WTC11 (cell line): ENCODE results near the gene C2CD5.

ENCODE experiments used
- ATF1 ChIP-seq: sonication (generic); formaldehyde crosslinking; IDR thresholded peaks from 2 replicates; pipeline ENCODE4 v1.8.1; 2023; ENCODE audit warnings: mild to moderate bottlenecking, moderate library complexity, missing genetic modification reagents
- ESRRA ChIP-seq: sonication (generic); formaldehyde crosslinking; IDR thresholded peaks from 2 replicates; pipeline ENCODE4 v1.8.1; 2022; ENCODE audit warnings: mild to moderate bottlenecking, missing genetic modification reagents, borderline replicate concordance
- HMGA2 ChIP-seq: fragments of 250-450 bp; sonication (Bioruptor Pico); IDR thresholded peaks from 2 replicates; pipeline ENCODE4 v1.4.0; 2021; ENCODE audit warnings: mild to moderate bottlenecking, moderate library complexity
- SMAD3 ChIP-seq: sonication (generic); formaldehyde crosslinking; IDR thresholded peaks from 2 replicates; pipeline ENCODE4 v1.8.0; 2022; ENCODE audit warnings: missing genetic modification reagents, mild to moderate bottlenecking, borderline replicate concordance
- TCF7 ChIP-seq: sonication (generic); formaldehyde crosslinking; IDR thresholded peaks from 2 replicates; pipeline ENCODE4 v1.8.0; 2022; ENCODE audit warnings: mild to moderate bottlenecking, low read depth, missing genetic modification reagents, moderate library complexity
- TF ChIP-seq, protein P1 (sequence below): fragments of 200-600 bp; IDR thresholded peaks from 2 replicates; pipeline ENCODE4 v1.8.0; 2022; ENCODE audit warnings: antibody characterized with exemption
- TF ChIP-seq, protein P2 (sequence below): sonication (generic); formaldehyde crosslinking; conservative IDR thresholded peaks from 2 replicates; pipeline ENCODE4 v1.8.1; 2023; ENCODE audit warnings: mild to moderate bottlenecking, low read depth, missing genetic modification reagents, moderate library complexity
- TF ChIP-seq, protein P3 (sequence below): sonication (generic); formaldehyde crosslinking; IDR thresholded peaks from 2 replicates; pipeline ENCODE4 v1.8.0; 2022; ENCODE audit warnings: mild to moderate bottlenecking, missing genetic modification reagents
- TF ChIP-seq, protein P4 (sequence below): sonication (generic); formaldehyde crosslinking; IDR thresholded peaks from 2 replicates; pipeline ENCODE4 v1.8.1; 2023; ENCODE audit warnings: mild to moderate bottlenecking, missing genetic modification reagents, moderate library complexity
- TF ChIP-seq, protein P5 (sequence below): sonication (generic); formaldehyde crosslinking; IDR thresholded peaks from 2 replicates; pipeline ENCODE4 v1.8.0; 2022; ENCODE audit warnings: mild to moderate bottlenecking, missing genetic modification reagents

DNA sequence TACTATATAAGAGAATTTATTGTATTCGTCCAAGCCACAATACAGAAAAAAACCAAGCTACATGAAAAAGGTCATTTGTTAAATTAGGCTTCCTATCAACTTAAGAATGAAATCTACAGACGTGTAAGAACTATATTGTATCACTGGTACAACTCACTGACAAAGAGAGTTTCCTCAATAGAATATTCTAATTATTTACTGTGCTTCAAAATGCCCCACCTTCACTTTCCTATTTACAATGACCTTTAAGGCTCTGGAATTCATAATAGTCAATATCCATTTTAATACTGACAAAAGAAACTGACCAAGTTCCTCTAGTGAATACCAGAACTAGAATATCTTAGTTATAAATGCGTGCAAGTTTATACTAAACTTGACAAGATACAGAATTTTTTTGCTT is 55.9 kb downstream of the C2CD5 start:
- TF ChIP-seq, protein P1, sequence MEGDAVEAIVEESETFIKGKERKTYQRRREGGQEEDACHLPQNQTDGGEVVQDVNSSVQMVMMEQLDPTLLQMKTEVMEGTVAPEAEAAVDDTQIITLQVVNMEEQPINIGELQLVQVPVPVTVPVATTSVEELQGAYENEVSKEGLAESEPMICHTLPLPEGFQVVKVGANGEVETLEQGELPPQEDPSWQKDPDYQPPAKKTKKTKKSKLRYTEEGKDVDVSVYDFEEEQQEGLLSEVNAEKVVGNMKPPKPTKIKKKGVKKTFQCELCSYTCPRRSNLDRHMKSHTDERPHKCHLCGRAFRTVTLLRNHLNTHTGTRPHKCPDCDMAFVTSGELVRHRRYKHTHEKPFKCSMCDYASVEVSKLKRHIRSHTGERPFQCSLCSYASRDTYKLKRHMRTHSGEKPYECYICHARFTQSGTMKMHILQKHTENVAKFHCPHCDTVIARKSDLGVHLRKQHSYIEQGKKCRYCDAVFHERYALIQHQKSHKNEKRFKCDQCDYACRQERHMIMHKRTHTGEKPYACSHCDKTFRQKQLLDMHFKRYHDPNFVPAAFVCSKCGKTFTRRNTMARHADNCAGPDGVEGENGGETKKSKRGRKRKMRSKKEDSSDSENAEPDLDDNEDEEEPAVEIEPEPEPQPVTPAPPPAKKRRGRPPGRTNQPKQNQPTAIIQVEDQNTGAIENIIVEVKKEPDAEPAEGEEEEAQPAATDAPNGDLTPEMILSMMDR, result no peak
- TF ChIP-seq SMAD3 (CRISPR knock-in tag) (no peak), ATF1 (no peak), HMGA2 (CRISPR knock-in tag) (no peak), TCF7 (CRISPR knock-in tag) (no peak), ESRRA (CRISPR knock-in tag) (no peak)
- TF ChIP-seq, protein P2, sequence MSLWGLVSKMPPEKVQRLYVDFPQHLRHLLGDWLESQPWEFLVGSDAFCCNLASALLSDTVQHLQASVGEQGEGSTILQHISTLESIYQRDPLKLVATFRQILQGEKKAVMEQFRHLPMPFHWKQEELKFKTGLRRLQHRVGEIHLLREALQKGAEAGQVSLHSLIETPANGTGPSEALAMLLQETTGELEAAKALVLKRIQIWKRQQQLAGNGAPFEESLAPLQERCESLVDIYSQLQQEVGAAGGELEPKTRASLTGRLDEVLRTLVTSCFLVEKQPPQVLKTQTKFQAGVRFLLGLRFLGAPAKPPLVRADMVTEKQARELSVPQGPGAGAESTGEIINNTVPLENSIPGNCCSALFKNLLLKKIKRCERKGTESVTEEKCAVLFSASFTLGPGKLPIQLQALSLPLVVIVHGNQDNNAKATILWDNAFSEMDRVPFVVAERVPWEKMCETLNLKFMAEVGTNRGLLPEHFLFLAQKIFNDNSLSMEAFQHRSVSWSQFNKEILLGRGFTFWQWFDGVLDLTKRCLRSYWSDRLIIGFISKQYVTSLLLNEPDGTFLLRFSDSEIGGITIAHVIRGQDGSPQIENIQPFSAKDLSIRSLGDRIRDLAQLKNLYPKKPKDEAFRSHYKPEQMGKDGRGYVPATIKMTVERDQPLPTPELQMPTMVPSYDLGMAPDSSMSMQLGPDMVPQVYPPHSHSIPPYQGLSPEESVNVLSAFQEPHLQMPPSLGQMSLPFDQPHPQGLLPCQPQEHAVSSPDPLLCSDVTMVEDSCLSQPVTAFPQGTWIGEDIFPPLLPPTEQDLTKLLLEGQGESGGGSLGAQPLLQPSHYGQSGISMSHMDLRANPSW, result no peak
- TF ChIP-seq, protein P3, sequence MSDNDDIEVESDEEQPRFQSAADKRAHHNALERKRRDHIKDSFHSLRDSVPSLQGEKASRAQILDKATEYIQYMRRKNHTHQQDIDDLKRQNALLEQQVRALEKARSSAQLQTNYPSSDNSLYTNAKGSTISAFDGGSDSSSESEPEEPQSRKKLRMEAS (CRISPR knock-in tag), result no peak
- TF ChIP-seq, protein P4, sequence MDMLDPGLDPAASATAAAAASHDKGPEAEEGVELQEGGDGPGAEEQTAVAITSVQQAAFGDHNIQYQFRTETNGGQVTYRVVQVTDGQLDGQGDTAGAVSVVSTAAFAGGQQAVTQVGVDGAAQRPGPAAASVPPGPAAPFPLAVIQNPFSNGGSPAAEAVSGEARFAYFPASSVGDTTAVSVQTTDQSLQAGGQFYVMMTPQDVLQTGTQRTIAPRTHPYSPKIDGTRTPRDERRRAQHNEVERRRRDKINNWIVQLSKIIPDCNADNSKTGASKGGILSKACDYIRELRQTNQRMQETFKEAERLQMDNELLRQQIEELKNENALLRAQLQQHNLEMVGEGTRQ (CRISPR knock-in tag), result no peak
- TF ChIP-seq, protein P5, sequence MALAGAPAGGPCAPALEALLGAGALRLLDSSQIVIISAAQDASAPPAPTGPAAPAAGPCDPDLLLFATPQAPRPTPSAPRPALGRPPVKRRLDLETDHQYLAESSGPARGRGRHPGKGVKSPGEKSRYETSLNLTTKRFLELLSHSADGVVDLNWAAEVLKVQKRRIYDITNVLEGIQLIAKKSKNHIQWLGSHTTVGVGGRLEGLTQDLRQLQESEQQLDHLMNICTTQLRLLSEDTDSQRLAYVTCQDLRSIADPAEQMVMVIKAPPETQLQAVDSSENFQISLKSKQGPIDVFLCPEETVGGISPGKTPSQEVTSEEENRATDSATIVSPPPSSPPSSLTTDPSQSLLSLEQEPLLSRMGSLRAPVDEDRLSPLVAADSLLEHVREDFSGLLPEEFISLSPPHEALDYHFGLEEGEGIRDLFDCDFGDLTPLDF (CRISPR knock-in tag), result no peak
